Activated CD8-positive, alpha-beta T cell treated with anti-CD3 and anti-CD28 coated beads, Interleukin-2, amount 10 ng/mL, durations not matched to agents 7 days and 5 days (primary cell): ENCODE measurements around the gene ZNF146. TPM values are rescaled to one million over a fixed set of nuclear protein-coding genes. Genes with fewer than 3 reads are reported as not detected.
"Not testable (repeated sequence)": the region's sequence is repeated elsewhere in the genome, so short reads cannot be mapped to it uniquely, and the experiment has no call there.

Source experiments
- ATAC-seq: fragments of 150-1000 bp; cut with Tn5 transposase; one replicate; pipeline ENCODE4 v1.10.0; 2021; ENCODE audit warnings: moderate library complexity
- CTCF ChIA-PET: fragments of 350-600 bp; sonication (Branson Sonifier 250); formaldehyde crosslinking; loops from one replicate; lab custom pipeline; 2021; ENCODE audit warnings: antibody characterized with exemption; lab: Charles Lee
- POLR2A ChIA-PET: fragments of 350-600 bp; sonication (Branson Sonifier 250); formaldehyde crosslinking; loops from one replicate; lab custom pipeline; 2021; ENCODE audit warnings: antibody characterized with exemption; lab: Charles Lee
- DNase-seq: peaks from one replicate; pipeline ENCODE4 v3.0.0-alpha.2; 2020
- H3K27ac Mint-ChIP-seq: one replicate; pipeline ENCODE4 v1.8.0; 2021; ENCODE audit warnings: mild to moderate bottlenecking, mixed read lengths
- H3K27me3 Mint-ChIP-seq: one replicate; pipeline ENCODE4 v1.8.0; 2021; ENCODE audit warnings: low read depth, mixed read lengths
- H3K36me3 Mint-ChIP-seq: one replicate; pipeline ENCODE4 v1.8.0; 2021; ENCODE audit warnings: low read depth, mixed read lengths
- H3K4me1 Mint-ChIP-seq: one replicate; pipeline ENCODE4 v1.8.0; 2021; ENCODE audit warnings: low read depth, mixed read lengths
- H3K4me3 Mint-ChIP-seq: one replicate; pipeline ENCODE4 v1.8.0; 2021; ENCODE audit warnings: mild to moderate bottlenecking, mixed read lengths
- H3K9me3 Mint-ChIP-seq: one replicate; pipeline ENCODE4 v1.8.0; 2022; ENCODE audit warnings: mixed read lengths; ENCODE audit not compliant: insufficient read depth
- total RNA-seq, 2 experiments: library from RNA; stranded (reverse); gene quantifications; one replicate each; pipeline ENCODE4 v1.2.3, GENCODE V29; 2021

ZNF146 gene
- total RNA-seq, 2 experiments from 2014 or later = 61.7 to 63.8 TPM

- Mint-ChIP-seq H3K27ac (no peak overlapping the region), H3K9me3 (no peaks in the 10 kb centered on the region), H3K4me3 (no peak overlapping the region), H3K27me3 (no peaks in the 10 kb centered on the region), H3K4me1 (no peaks in the 10 kb centered on the region), H3K36me3 (no peaks in the 10 kb centered on the region)
- ATAC-seq (no peak), DNase-seq (no peak)
- ChIA-PET POLR2A (no interaction called here), CTCF (no interaction called here)
Measured at GRCh38 chr19:36203293-36203692, 11.6 kb upstream of the ZNF146 start.

- no peak for DNase-seq
- no peak overlapping the region for H3K27ac Mint-ChIP-seq
- no peaks in the 10 kb centered on the region for H3K27me3 Mint-ChIP-seq
- no peak for ATAC-seq
- ChIA-PET POLR2A (no interaction called here), CTCF (interaction anchor here (1.7 kb wide), 1 partner anchor 80 kb away, joined by 3 read pairs; no protein-coding TSS in a partner anchor)
- no peaks in the 10 kb centered on the region for H3K36me3 Mint-ChIP-seq
- no peaks in the 10 kb centered on the region for H3K4me1 Mint-ChIP-seq
- H3K4me3 Mint-ChIP-seq = no peak overlapping the region
- no peaks in the 10 kb centered on the region for H3K9me3 Mint-ChIP-seq
Measured at GRCh38 chr19:36207605-36208252, 7.2 kb upstream of the ZNF146 start.

- Mint-ChIP-seq H3K4me3 (no peak overlapping the region), H3K36me3 (no peaks in the 10 kb centered on the region), H3K4me1 (peaks cover 3% of the 10 kb centered on the region), H3K9me3 (no peaks in the 10 kb centered on the region), H3K27me3 (no peaks in the 10 kb centered on the region), H3K27ac (no peak overlapping the region)
- no peak for ATAC-seq
- POLR2A ChIA-PET = no interaction called here
- CTCF ChIA-PET = no interaction called here
- DNase-seq = no peak
Measured at GRCh38 chr19:36209372-36209771, 5.5 kb upstream of the ZNF146 start.

GRCh38 chr19:36210497-36210896, 4.4 kb upstream of the ZNF146 start:
- ChIA-PET CTCF (no interaction called here), POLR2A (interaction anchor here (0.6 kb wide), 1 partner anchor 1564 kb away, joined by 4 read pairs; no protein-coding TSS in a partner anchor)
- no peak overlapping the region for H3K4me3 Mint-ChIP-seq
- ATAC-seq (no peak), DNase-seq (no peak)
- peaks cover 3% of the 10 kb centered on the region for H3K4me1 Mint-ChIP-seq
- no peaks in the 10 kb centered on the region for H3K9me3 Mint-ChIP-seq
- no peaks in the 10 kb centered on the region for H3K36me3 Mint-ChIP-seq
- no peak overlapping the region for H3K27ac Mint-ChIP-seq
- H3K27me3 Mint-ChIP-seq = no peaks in the 10 kb centered on the region

GRCh38 chr19:36212895-36213294, 2.0 kb upstream of the ZNF146 start:
- Mint-ChIP-seq H3K27me3 (no peaks in the 10 kb centered on the region), H3K27ac (no peak overlapping the region), H3K4me1 (peaks cover 12% of the 10 kb centered on the region), H3K36me3 (peaks cover 6% of the 10 kb centered on the region), H3K9me3 (no peaks in the 10 kb centered on the region), H3K4me3 (no peak overlapping the region)
- no peak for DNase-seq
- CTCF ChIA-PET = no interaction called here
- no peak for ATAC-seq
- POLR2A ChIA-PET = no interaction called here

- DNase-seq = peak; percentile 25
Measured at GRCh38 chr19:36215276-36216123, 594 bp downstream of the ZNF146 start.

GRCh38 chr19:36221474-36221873, 6.6 kb downstream of the ZNF146 start:
- Mint-ChIP-seq H3K4me1 (peaks cover 37% of the 10 kb centered on the region), H3K4me3 (no peak overlapping the region), H3K27ac (no peak overlapping the region), H3K36me3 (peaks cover 75% of the 10 kb centered on the region), H3K9me3 (peaks cover 25% of the 10 kb centered on the region), H3K27me3 (no peaks in the 10 kb centered on the region)
- ATAC-seq = no peak
- ChIA-PET CTCF (no interaction called here), POLR2A (no interaction called here)
- no peak for DNase-seq

More at GRCh38 chr19:36215276-36216123, 594 bp downstream of the ZNF146 start:
- POLR2A ChIA-PET = interaction anchor here (0.6 to 2.2 kb wide), 17 partner anchors 9 to 1564 kb away, joined by 3 to 10 read pairs (median 4); partner anchors contain the start of genes POLR2I, TBCB, ZNF345 and ZNF382
- no peak overlapping the region for H3K27ac Mint-ChIP-seq
- H3K36me3 Mint-ChIP-seq = peaks cover 22% of the 10 kb centered on the region
- peaks cover 6% of the 10 kb centered on the region for H3K9me3 Mint-ChIP-seq
- H3K4me3 Mint-ChIP-seq = no peak overlapping the region
- no peaks in the 10 kb centered on the region for H3K27me3 Mint-ChIP-seq
- ATAC-seq = peak; percentile 0
- CTCF ChIA-PET = interaction anchor here (0.9 to 1.9 kb wide), 2 partner anchors 9 to 88 kb away, joined by 5 to 13 read pairs; no protein-coding TSS in a partner anchor
- peaks cover 22% of the 10 kb centered on the region for H3K4me1 Mint-ChIP-seq

GRCh38 chr19:36222503-36222902, 7.6 kb downstream of the ZNF146 start:
- ChIA-PET CTCF (no interaction called here), POLR2A (no interaction called here)
- Mint-ChIP-seq H3K27me3 (no peaks in the 10 kb centered on the region), H3K4me1 (peaks cover 31% of the 10 kb centered on the region), H3K9me3 (peaks cover 27% of the 10 kb centered on the region), H3K36me3 (peaks cover 79% of the 10 kb centered on the region), H3K4me3 (no peak overlapping the region), H3K27ac (no peak overlapping the region)
- DNase-seq = no peak
- no peak for ATAC-seq

- peaks cover 32% of the 10 kb centered on the region for H3K9me3 Mint-ChIP-seq
- peaks cover 21% of the 10 kb centered on the region for H3K4me1 Mint-ChIP-seq
- DNase-seq (no peak), ATAC-seq (no peak)
- POLR2A ChIA-PET = interaction anchor here (0.8 kb wide), 1 partner anchor 10 kb away, joined by 4 read pairs; no protein-coding TSS in a partner anchor
- peak overlapping the region; percentile 67 for H3K27ac Mint-ChIP-seq
- CTCF ChIA-PET = interaction anchor here (1.8 kb wide), 1 partner anchor 10 kb away, joined by 5 read pairs; no protein-coding TSS in a partner anchor
- no peak overlapping the region for H3K4me3 Mint-ChIP-seq
- peaks cover 90% of the 10 kb centered on the region for H3K36me3 Mint-ChIP-seq
- no peaks in the 10 kb centered on the region for H3K27me3 Mint-ChIP-seq
Measured at GRCh38 chr19:36225219-36225892, 10.4 kb downstream of the ZNF146 start.

- H3K27me3 Mint-ChIP-seq, POLR2A ChIA-PET, CTCF ChIA-PET, ATAC-seq, DNase-seq, H3K4me1 Mint-ChIP-seq, H3K4me3 Mint-ChIP-seq, H3K27ac Mint-ChIP-seq: not testable (repeated sequence)
- peaks cover 94% of the 10 kb centered on the region for H3K36me3 Mint-ChIP-seq
- H3K9me3 Mint-ChIP-seq = peaks cover 67% of the 10 kb centered on the region
Measured at GRCh38 chr19:36233626-36234025, 18.7 kb downstream of the ZNF146 start.

GRCh38 chr19:36236304-36236945, 21.5 kb downstream of the ZNF146 start:
- Mint-ChIP-seq H3K27me3 (no peaks in the 10 kb centered on the region), H3K36me3 (peaks cover 84% of the 10 kb centered on the region), H3K4me1 (no peaks in the 10 kb centered on the region), H3K27ac (no peak overlapping the region), H3K4me3 (no peak overlapping the region), H3K9me3 (peaks cover 73% of the 10 kb centered on the region)
- ChIA-PET POLR2A (interaction anchor here (1.0 kb wide), 1 partner anchor 22 kb away, joined by 3 read pairs; the partner anchor contains the start of genes ZNF146 and ZNF565), CTCF (no interaction called here)
- no peak for DNase-seq
- ATAC-seq = no peak
